Diencephalon (tissue), 1 donor: ENCODE results near the gene CENPV. TPM values are rescaled to one million over a fixed set of nuclear protein-coding genes. Genes with fewer than 3 reads are reported as not detected.

Experiments
- total RNA-seq: library from RNA; depleted of rRNA; stranded (reverse); fragments of >200 nt; gene quantifications from one replicate; pipeline ENCODE4 v1.2.3, GENCODE V29; 2014

CENPV gene
- total RNA-seq, result 71.0 TPM

DNA sequence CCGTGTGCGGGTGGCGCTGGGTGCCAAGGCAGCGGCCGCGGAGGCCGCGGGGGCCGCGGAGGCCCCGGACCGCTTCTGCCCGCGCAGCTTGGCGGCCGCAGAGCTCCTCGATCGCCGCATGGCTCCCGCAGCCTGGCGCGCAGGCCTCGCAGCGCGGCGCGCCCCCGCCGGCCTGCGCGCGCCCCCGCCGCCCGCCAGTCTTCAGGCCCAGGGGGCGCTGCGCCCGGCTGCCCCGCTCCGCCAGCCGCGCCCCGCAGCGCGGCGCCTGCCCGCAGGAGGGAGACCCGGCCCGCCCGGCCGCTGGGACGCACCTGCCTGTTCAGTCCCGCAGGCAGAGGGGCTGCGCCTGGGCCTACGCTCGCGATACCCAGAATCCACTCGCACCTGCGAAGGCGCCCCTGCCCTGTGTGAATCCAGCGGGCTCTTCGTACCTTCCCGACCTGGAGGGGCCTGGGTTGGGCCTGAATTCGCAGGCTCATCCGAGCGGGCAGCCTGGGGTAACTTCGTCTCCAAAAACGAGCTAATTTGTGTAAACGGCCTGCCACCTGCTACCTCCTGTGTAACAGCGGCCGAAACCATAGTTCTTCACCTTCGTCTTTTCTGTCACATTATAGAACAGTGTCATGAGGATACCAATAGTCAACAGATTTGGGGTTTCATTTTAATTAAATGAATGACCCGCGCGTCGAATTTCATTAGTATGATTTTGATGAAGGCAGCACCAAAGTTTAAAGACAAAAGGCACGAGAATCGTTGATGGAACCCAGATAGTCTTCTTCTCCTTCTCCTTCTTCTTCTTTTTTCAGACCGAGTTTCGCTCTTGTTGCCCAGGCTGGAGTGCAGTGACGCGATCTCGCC lies at the start of gene CENPV:
Gene CENPV (minus strand): TSS at position 153 of the 858 bp plus-strand sequence. CDS start 33 bp downstream, at position 120.

DNA sequence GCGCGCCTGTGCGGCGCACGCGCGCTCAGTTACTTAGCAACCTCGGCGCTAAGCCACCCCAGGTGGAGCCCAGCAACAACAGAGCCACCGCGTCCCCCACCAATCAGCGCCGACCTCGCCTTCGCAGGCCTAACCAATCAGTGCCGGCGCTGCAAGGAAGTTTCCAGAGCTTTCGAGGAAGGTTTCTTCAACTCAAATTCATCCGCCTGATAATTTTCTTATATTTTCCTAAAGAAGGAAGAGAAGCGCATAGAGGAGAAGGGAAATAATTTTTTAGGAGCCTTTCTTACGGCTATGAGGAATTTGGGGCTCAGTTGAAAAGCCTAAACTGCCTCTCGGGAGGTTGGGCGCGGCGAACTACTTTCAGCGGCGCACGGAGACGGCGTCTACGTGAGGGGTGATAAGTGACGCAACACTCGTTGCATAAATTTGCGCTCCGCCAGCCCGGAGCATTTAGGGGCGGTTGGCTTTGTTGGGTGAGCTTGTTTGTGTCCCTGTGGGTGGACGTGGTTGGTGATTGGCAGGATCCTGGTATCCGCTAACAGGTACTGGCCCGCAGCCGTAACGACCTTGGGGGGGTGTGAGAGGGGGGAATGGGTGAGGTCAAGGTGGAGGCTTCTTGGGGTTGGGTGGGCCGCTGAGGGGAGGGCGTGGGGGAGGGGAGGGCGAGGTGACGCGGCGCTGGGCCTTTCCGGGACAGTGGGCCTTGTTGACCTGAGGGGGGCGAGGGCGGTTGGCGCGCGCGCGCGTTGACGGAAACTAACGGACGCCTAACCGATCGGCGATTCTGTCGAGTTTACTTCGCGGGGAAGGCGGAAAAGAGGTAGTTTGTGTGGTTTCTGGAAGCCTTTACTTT lies 27.6 kb upstream of the CENPV start, which contains the start of gene UBB:
Gene UBB (plus strand): TSS at position 452 of the 856 bp plus-strand sequence. CDS start 817 bp downstream, outside the sequence.

Other genes starting within 250 kb of the CENPV start
- 109 TPM for gene NCOR1, start 137.9 kb downstream of the CENPV start, total RNA-seq
- 27.5 TPM for gene PIGL, start 136.3 kb downstream of the CENPV start, total RNA-seq
- 1,701 TPM for gene UBB, start 27.6 kb upstream of the CENPV start, total RNA-seq
- gene TRPV2, start 62.1 kb upstream of the CENPV start, total RNA-seq, result 11.1 TPM
- gene LRRC75A, start 138.7 kb upstream of the CENPV start, total RNA-seq, result 9.0 TPM
- gene ZNF287, start 215.7 kb upstream of the CENPV start, total RNA-seq, result 25.4 TPM